GM23338 (cell line): Measurements from ENCODE around the gene PLBD1. TPM values are rescaled to one million over a fixed set of nuclear protein-coding genes. Genes with fewer than 3 reads are reported as not detected.
A peak's percentile ranks its signal among the peaks of the same experiment; 100 is the strongest.

Source experiments
- ATAC-seq: fragments of 200-7000 bp; cut with Tn5 transposase; 3 replicates; pipeline ENCODE4 v1.9.1; 2020
- DNase-seq: peaks from one replicate; pipeline ENCODE4 v3.0.0-alpha.2; 2015; ENCODE audit warnings: low spot score
- H2AFZ ChIP-seq: fragments of 200-600 bp; sonication (generic); 2 replicates; pipeline ENCODE4 v1.8.0; 2016; ENCODE audit warnings: antibody characterized with exemption, mild to moderate bottlenecking, moderate library complexity
- H3F3A ChIP-seq: fragments of 200-600 bp; sonication (generic); replicated peaks from 2 replicates; pipeline ENCODE4 v1.8.0; 2017; ENCODE audit warnings: antibody characterized with exemption, mixed run types, low read depth
- H3K27ac ChIP-seq: fragments of 200-600 bp; sonication (generic); 2 replicates; pipeline ENCODE4 v1.6.1; 2016; ENCODE audit warnings: low read depth
- H3K27me3 ChIP-seq: fragments of 200-600 bp; sonication (generic); 2 replicates; pipeline ENCODE4 v1.8.0; 2016; ENCODE audit warnings: mild to moderate bottlenecking, mixed run types, moderate library complexity; ENCODE audit not compliant: insufficient read depth
- H3K36me3 ChIP-seq: fragments of 200-600 bp; sonication (generic); 2 replicates; pipeline ENCODE4 v1.8.0; 2016; ENCODE audit warnings: mild to moderate bottlenecking; ENCODE audit not compliant: insufficient read depth
- H3K4me1 ChIP-seq: fragments of 200-600 bp; sonication (generic); 2 replicates; pipeline ENCODE4 v1.8.0; 2016; ENCODE audit warnings: mild to moderate bottlenecking, moderate library complexity; ENCODE audit not compliant: insufficient read depth
- H3K4me2 ChIP-seq: fragments of 200-600 bp; sonication (generic); 2 replicates; pipeline ENCODE4 v1.7.1; 2017; ENCODE audit warnings: mixed run types
- H3K4me3 ChIP-seq: fragments of 200-600 bp; sonication (generic); 2 replicates; pipeline ENCODE4 v1.6.1; 2016; ENCODE audit warnings: mixed run types
- H3K79me2 ChIP-seq: fragments of 200-600 bp; sonication (generic); replicated peaks from 2 replicates; pipeline ENCODE4 v1.8.0; 2017; ENCODE audit warnings: mild to moderate bottlenecking; ENCODE audit not compliant: insufficient read depth
- H3K9me2 ChIP-seq: fragments of 200-600 bp; sonication (generic); 2 replicates; pipeline ENCODE4 v1.8.0; 2017; ENCODE audit not compliant: insufficient read depth
- H4K20me1 ChIP-seq: fragments of 200-600 bp; sonication (generic); replicated peaks from 2 replicates; pipeline ENCODE4 v1.8.0; 2017; ENCODE audit warnings: mild to moderate bottlenecking; ENCODE audit not compliant: insufficient read depth
- H3K27ac Mint-ChIP-seq: 2 replicates; pipeline ENCODE4 v1.8.0; 2020; ENCODE audit warnings: inconsistent platforms, mild to moderate bottlenecking, moderate library complexity, mixed read lengths
- H3K27me3 Mint-ChIP-seq: 3 replicates; pipeline ENCODE4 v1.8.0; 2022; ENCODE audit warnings: low read depth, mild to moderate bottlenecking, moderate library complexity, mixed read lengths, inconsistent platforms; ENCODE audit not compliant: insufficient read depth, poor library complexity
- H3K36me3 Mint-ChIP-seq: 3 replicates; pipeline ENCODE4 v1.8.0; 2021; ENCODE audit warnings: low read depth, mild to moderate bottlenecking, inconsistent platforms, moderate library complexity, mixed read lengths
- H3K4me1 Mint-ChIP-seq: 3 replicates; pipeline ENCODE4 v1.8.0; 2020; ENCODE audit warnings: mild to moderate bottlenecking, inconsistent platforms, mixed read lengths
- H3K4me3 Mint-ChIP-seq: 3 replicates; pipeline ENCODE4 v1.8.0; 2021; ENCODE audit warnings: moderate library complexity, mild to moderate bottlenecking, inconsistent platforms, mixed read lengths
- H3K9me3 Mint-ChIP-seq: 3 replicates; pipeline ENCODE4 v1.8.0; 2020; ENCODE audit warnings: moderate library complexity, mild to moderate bottlenecking, inconsistent platforms, mixed read lengths
- POLR2AphosphoS5 ChIP-seq: IDR thresholded peaks from 2 replicates; pipeline ENCODE4 v1.6.1; 2016; ENCODE audit warnings: antibody characterized with exemption, low read depth
- ZNF462 ChIP-seq: fragments of 250-450 bp; sonication (Bioruptor Pico); IDR thresholded peaks from 2 replicates; pipeline ENCODE4 v1.5.0; 2020; ENCODE audit warnings: mild to moderate bottlenecking, moderate library complexity
- long read RNA-seq: library from polyadenylated mRNA; unstranded; transcript quantifications from one replicate; pipeline ENCODE4 v2.0.0, GENCODE V29; 2020; ENCODE audit not compliant: unreplicated experiment
- polyA plus RNA-seq: library from polyadenylated mRNA; unstranded; fragments of >200 nt; fragmentation: Nextera tagmentation; extraction: Ambion mirVana; gene quantifications from 2 replicates; pipeline ENCODE4 v1.2.1, GENCODE V29; 2016
- total RNA-seq: library from RNA; depleted of rRNA; stranded (reverse); fragments of >200 nt; shearing (Covaris generic); gene quantifications from 2 replicates; pipeline ENCODE4 v1.2.3, GENCODE V29; 2014; rRNA removed

The PLBD1 gene
- total RNA-seq = 16.3 and 18.2 TPM in 2 replicates
- 10.2 and 11.1 TPM in 2 replicates for polyA plus RNA-seq
- long read RNA-seq, transcript PLBD1-201 (11 exons, 2,426 nt) = major isoform, 14 of 14 reads
- long read RNA-seq, partial matches to known transcripts = 0 of 14 reads
- long read RNA-seq, other reads (novel, unspliced or antisense) = 0 of 14 reads

GRCh38 chr12:14567351-14568162 is at the start of gene PLBD1:
PLBD1 (minus strand) TSS chr12:14567883; CDS start chr12:14567696, 187 bp downstream.
- ATAC-seq (peak; percentile 91), DNase-seq (peak; percentile 88)
- Histone ChIP-seq H3K79me2 (no peaks in the 10 kb centered on the region), H4K20me1 (no peaks in the 10 kb centered on the region; the same call in 1 of the 2 replicates), H2AFZ (peak within 1 kb of the TSS; percentile 99), H3K36me3 (no peaks in the 10 kb centered on the region), H3F3A (no peaks in the 10 kb centered on the region; the same call in 1 of the 2 replicates), H3K4me3 (peak within 1 kb of the TSS; percentile 60), H3K27me3 (peaks cover 10% of the 10 kb centered on the region; the same call in 1 of the 2 replicates), H3K9me2 (no peaks in the 10 kb centered on the region), H3K27ac (0 out of 2 replicates have a peak within 1 kb of the TSS, but pooled peaks have one; percentile 67), H3K4me1 (peaks cover 16% of the 10 kb centered on the region), H3K4me2 (peak within 1 kb of the TSS; percentile 84)
- H3K9me3 Mint-ChIP-seq = no peaks in the 10 kb centered on the region; the same call in 2 of the 3 replicates
- no peak within 1 kb of the TSS for H3K27ac Mint-ChIP-seq
- peaks cover 10% of the 10 kb centered on the region for H3K27me3 Mint-ChIP-seq
- no peak for TF ChIP-seq ZNF462 (CRISPR knock-in tag)
- TF ChIP-seq POLR2AphosphoS5 = peak; percentile 38; the same call in 1 of the 2 replicates
- H3K4me3 Mint-ChIP-seq = peak within 1 kb of the TSS; percentile 73
- peaks cover 19% of the 10 kb centered on the region for H3K4me1 Mint-ChIP-seq
- no peaks in the 10 kb centered on the region for H3K36me3 Mint-ChIP-seq

- H3K36me3 ChIP-seq = no peaks in the 10 kb centered on the region
- no peaks in the 10 kb centered on the region for H3K4me1 ChIP-seq
- peaks cover 5% of the 10 kb centered on the region; the same call in 1 of the 3 replicates for H3K36me3 Mint-ChIP-seq
- peaks cover 8% of the 10 kb centered on the region for H3K4me1 Mint-ChIP-seq
- peaks cover 2% of the 10 kb centered on the region for H3K27me3 Mint-ChIP-seq
- ATAC-seq = no peak
- H3K9me2 ChIP-seq = no peaks in the 10 kb centered on the region
- no peak overlapping the region for H3K4me3 ChIP-seq
- H3K27me3 ChIP-seq = no peaks in the 10 kb centered on the region
- no peaks in the 10 kb centered on the region for H3F3A ChIP-seq
- no peak overlapping the region for H3K27ac ChIP-seq
- no peak overlapping the region for H3K4me3 Mint-ChIP-seq
- H3K27ac Mint-ChIP-seq = no peak overlapping the region
- peaks cover 10% of the 10 kb centered on the region for H3K9me3 Mint-ChIP-seq
- no peak overlapping the region for H3K4me2 ChIP-seq
- H3K79me2 ChIP-seq = no peaks in the 10 kb centered on the region
- peak; percentile 14 for DNase-seq
- no peaks in the 10 kb centered on the region for H4K20me1 ChIP-seq
- no peak overlapping the region for H2AFZ ChIP-seq
- no peak for TF ChIP-seq ZNF462 (CRISPR knock-in tag)
These were observed 47.0 kb upstream of the PLBD1 start for GRCh38 chr12:14614704-14615121.
